NK-92 treated with Interleukin-12 subunit alpha and Interleukin-12 subunit beta, amount 100 ng/mL, for 24 hours (cell line): ENCODE measurements around the gene ZNF483.
"Not testable (repeated sequence)": the region's sequence is repeated elsewhere in the genome, so short reads cannot be mapped to it uniquely, and the experiment has no call there.

Source experiments
- DNase-seq: peaks from one replicate; lab custom pipeline; 2025; lab: John Stamatoyannopoulos, UW

ZNF483 gene

DNA sequence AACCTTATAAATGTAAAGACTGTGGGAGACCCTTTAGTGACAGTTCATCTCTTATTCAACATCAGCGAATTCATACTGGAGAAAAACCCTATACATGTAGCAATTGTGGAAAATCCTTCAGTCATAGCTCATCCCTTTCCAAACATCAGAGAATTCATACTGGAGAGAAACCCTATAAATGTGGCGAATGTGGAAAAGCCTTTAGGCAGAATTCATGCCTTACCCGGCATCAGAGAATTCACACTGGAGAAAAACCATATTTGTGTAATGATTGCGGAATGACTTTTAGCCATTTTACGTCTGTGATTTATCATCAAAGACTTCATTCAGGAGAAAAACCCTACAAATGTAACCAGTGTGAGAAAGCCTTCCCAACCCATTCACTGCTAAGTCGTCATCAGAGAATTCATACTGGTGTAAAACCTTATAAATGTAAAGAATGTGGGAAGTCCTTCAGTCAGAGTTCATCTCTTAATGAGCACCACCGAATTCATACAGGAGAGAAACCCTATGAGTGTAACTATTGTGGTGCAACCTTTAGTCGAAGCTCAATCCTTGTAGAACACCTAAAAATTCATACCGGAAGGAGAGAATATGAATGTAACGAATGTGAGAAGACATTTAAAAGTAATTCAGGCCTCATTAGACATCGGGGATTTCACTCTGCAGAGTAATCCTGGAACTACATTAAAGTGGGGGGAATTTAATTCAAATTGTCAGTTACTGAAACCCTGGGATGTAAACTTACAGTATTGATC is 17.7 kb downstream of the ZNF483 start:
- no peak for DNase-seq

DNA sequence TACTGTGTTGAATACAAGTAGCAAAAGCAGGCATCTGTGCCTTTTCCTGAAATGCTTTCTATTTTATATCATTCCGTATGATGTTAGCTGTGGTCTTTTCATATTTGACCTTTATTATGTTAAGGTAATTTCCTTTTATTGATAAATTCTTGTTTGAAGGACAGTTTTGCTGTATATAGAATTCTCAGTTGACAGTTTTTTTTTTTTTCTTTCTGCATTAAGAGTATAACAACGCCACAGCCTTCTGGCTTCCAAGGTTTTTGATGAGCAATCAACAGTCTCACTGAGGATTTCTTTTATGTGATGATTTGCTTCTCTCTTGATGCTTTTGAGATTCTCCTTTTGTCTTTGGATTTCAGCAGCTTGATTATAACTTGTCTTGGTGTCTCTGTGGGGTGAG is 23.6 kb downstream of the ZNF483 start:
- DNase-seq, result no peak

DNA sequence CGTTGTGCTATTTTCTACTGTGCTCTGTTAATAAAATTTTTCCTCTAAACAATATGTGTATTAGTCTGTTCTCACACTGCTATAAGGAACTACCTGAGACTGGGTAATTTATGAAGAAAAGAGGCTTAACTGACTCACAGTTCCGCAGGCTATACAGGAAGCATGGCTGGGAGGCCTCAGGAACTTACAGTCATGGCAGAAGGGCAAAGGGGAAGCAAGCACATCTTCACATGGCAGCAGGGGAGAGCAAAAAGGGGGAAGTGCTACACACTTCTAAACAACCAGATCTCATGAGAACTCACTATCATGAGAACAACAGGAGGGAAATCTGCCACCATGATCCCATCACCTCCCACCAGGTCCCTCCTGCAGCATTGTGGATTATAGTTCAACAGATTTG is 30.4 kb downstream of the ZNF483 start:
- not testable (repeated sequence) for DNase-seq

- no peak for DNase-seq
Observed at GRCh38 chr9:111559000-111559610, 34.1 kb downstream of the ZNF483 start.

GRCh38 chr9:111561165-111561719 is 36.3 kb downstream of the ZNF483 start:
- no peak for DNase-seq

GRCh38 chr9:111566234-111566633 is 41.3 kb downstream of the ZNF483 start:
- DNase-seq, result no peak

GRCh38 chr9:111568127-111568526 is 43.1 kb downstream of the ZNF483 start:
- DNase-seq, result not testable (repeated sequence)

DNA sequence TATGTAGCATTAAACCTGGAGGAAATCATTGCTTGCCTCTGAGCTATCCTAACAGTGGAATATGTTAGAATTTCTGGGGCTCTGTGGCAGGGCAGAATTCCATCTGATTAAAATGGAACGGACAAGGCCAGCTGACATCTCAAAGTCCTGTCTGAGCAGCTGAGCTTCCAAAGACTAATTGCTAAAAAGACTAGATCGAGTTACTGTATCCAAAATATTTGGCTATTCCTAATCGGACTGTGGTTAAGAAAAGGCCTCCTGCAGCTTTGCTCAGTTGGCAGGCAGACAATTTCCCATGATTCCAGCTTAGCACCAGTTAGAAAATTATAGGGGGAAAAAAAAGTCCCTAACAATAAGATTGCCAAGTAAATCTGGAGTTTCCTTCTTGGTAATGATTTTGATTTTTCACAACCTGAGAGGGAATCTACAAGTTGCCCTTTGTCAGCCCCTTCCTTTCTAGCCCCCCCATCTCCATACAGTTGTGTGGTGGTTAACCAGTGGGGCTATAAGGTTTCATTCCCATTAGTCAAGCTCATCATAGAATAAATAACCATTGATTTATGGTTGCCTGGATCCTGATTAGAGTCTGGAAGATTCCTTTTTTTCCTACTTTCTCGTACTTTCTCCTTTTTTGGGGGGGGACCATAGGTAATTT is 48.1 kb downstream of the ZNF483 start:
- DNase-seq, result no peak

GRCh38 chr9:111582888-111583287 is 57.9 kb downstream of the ZNF483 start:
- DNase-seq, result no peak

DNA sequence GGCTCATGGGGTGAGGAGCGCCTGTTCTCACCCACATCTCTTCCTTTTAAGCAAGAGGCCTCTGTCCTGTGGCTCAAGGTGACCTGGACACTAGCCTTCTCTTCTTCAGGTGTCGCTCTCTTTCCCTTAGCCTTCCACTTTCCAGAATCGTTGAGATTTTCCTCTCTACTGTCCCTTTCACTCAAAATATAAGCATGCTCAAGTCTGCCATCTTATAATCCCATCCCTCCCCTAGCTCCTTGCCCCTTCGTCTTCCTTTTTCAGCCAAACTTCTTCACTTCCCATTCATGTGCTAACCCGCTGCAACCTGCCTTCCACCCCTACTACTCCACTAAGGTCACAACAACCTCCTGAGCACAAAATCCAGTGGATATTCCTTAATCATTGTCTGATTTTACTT is 61.4 kb downstream of the ZNF483 start:
- no peak for DNase-seq

GRCh38 chr9:111588846-111589245 is 63.9 kb downstream of the ZNF483 start:
- no peak for DNase-seq

- no peak for DNase-seq
Observed at GRCh38 chr9:111597852-111598732, 73.1 kb downstream of the ZNF483 start.

DNA sequence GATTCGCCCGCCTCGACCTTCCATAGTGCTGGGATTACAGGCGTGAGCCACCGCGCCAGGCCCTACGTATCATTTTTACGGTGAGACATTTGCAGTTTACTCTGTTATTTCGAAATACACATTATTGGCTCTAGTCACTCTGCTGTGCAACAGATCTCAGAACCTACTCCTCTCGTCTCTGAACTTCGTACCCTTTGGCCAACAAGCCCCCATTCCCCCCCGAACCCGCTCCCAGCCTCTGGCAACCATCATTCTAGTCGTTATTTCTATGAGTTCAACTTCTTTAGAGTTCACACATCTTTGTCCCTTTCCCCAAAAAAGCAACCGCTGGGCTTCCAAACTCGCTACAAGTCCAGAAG is 73.7 kb downstream of the ZNF483 start:
- no peak for DNase-seq

DNA sequence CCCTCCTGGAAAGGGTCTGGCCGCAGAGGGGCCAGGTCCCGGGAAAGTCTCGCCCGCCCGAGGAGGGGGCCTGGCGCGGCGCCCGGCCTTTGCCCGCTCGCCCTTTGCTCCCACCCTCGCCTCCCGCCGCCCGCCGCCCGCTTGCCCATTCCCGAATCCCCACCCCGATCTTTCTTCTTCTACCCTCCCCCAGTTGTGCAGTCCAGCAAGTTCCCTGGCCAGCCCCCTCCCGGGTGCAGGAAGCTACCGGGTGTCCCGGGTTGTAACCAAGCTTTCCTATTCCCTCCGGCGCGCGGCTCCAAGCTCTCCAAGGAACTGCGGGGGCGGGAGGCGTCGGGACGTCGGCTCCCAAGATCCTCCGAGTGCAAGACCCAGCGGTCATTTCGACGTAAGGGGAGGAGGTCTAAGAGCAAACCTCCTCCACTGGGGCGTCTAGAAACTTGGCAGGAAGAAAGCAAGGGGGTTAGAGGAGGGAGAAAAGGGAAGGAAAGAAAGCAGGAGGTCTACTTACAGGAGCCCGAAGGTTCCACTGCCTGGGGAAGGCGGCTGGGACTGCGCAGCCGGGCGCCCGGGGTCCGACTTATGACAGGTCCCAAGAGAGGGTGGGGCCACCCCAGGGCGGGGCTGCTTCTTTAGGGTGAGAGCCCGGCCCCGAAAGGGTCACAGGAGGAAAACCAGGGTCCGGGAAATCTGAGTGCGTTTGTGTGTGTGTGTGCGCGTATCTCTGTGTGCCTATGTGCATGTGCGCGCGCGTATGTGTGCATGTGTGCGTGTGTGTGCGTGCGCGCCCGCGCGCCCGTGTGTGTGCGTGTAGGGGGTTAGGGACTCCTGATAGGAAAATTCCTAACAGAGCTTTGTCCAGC is 74.3 kb downstream of the ZNF483 start, which contains the start of gene PTGR1:
PTGR1 (minus strand) TSS at position 556 of the 863 bp plus-strand sequence. CDS start 2,225 bp downstream, outside the sequence.
- no peak for DNase-seq

DNA sequence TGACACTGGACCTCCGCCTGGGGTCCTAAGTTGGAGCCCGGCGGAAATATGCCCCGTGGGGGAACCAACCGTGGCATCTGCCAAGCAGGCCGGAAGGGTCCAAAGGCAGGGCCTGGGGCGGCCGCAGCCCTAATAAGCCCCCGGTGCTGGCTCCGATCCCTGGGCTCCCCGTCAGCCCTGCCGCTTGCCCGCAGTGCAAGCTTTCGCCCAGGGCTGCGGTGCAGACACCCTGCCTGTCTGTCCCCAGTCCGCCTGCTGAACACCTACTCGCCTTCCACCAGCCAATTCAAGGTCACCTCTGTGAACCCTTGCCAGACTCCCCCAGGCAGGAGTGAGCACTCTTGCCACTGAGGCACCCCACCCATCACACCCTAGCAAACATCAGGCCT is 75.0 kb downstream of the ZNF483 start:
- DNase-seq, result no peak

- no peak for DNase-seq
Observed at GRCh38 chr9:111601237-111602018, 76.4 kb downstream of the ZNF483 start.

DNA sequence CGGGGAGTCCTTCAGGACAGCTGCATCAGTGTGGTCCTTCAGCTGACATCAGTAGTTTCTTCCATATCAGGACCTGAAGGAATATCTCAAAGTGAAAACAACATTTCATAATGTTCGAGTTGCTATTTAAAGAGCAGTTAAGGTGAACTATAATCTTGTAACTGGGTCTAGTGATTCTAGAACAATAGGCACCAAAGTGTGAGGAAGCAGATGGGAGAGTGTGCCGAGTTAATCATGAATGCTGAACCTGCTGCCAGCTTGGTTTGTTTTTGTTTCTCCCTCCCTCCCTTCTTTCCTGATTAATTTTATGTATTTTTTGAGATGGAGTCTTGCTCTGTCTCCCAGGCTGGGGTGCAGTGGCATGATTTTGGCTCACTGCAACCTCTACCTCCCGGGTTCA is 78.1 kb downstream of the ZNF483 start:
- no peak for DNase-seq

- no peak for DNase-seq
Observed at GRCh38 chr9:111604054-111604615, 79.2 kb downstream of the ZNF483 start.

DNA sequence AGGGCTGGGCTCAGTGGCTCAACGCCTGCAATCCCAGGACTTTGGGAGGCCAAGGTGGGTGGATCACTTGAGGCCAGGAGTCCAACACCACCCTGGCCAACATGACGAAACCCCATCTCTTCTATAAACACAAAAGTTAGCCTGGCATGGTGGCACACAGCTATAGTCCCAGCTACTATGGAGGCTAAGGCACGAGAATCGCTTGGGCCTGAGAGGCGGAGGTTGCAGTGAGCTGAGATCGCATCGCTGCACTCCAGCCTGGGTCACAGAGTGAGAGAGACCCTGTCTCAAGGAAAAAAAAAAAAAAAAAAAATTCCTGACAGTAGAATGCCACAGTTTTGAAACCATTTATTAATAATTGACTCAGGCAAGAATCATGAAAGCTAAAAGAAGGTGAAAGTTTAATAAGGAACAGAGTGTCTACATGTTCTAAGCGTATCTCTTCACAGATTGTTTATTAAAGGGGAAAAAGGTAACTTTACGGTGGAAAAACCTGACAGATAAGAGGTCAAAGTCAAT is 80.1 kb downstream of the ZNF483 start:
- DNase-seq, result no peak

DNA sequence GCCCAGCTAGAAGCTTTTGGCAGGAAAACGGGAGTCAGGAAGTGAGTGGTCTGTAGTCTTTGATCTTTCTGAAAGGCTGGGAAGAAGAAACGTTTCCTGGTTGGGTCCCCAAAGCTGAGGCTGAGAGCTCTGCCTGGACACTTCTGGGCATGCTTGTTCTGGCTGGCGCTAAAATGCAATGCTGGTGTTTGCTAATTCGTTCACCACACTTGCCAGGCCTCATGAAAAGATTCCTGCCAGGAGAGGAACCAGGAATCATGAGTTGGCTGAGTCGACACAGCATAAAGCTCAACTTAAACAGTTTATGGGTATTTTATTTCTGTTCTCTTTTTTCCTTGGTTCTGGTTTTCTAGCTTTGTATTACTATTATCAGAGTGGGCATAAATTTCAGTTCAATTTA is 85.2 kb downstream of the ZNF483 start:
- no peak for DNase-seq
